RWPE2 (cell line): Measurements from ENCODE around the gene LRFN2.

Experiments
- ATAC-seq: fragments of 200-7000 bp; cut with Tn5 transposase; 3 replicates; pipeline ENCODE4 v1.9.1; 2021; ENCODE audit warnings: low read depth
- DNase-seq: peaks from one replicate; pipeline ENCODE4 v3.0.0-alpha.2; 2020; ENCODE audit warnings: low spot score
- H3K27ac ChIP-seq: fragments of 450-650 bp; 2 replicates; pipeline ENCODE4 v1.5.1; 2017; ENCODE audit warnings: mild to moderate bottlenecking; ENCODE audit not compliant: poor library complexity, severe bottlenecking
- H3K27me3 ChIP-seq: fragments of 250-450 bp; sonication (Bioruptor Pico); 2 replicates; pipeline ENCODE4 v1.5.1; 2021; ENCODE audit warnings: mild to moderate bottlenecking, moderate library complexity; ENCODE audit not compliant: insufficient read depth, poor library complexity, severe bottlenecking
- H3K36me3 ChIP-seq: fragments of 250-450 bp; sonication (Bioruptor Pico); 2 replicates; pipeline ENCODE4 v1.5.1; 2020; ENCODE audit warnings: low read depth, mild to moderate bottlenecking, moderate library complexity
- H3K4me1 ChIP-seq: fragments of 250-450 bp; sonication (Bioruptor Pico); 2 replicates; pipeline ENCODE4 v1.5.1; 2021; ENCODE audit warnings: mild to moderate bottlenecking, moderate library complexity; ENCODE audit not compliant: insufficient read depth, poor library complexity, severe bottlenecking
- H3K4me3 ChIP-seq: fragments of 250-450 bp; sonication (Bioruptor Pico); 2 replicates; pipeline ENCODE4 v1.5.1; 2021; ENCODE audit warnings: mild to moderate bottlenecking, moderate library complexity; ENCODE audit not compliant: severe bottlenecking
- H3K9me3 ChIP-seq: fragments of 250-450 bp; sonication (Bioruptor Pico); 2 replicates; pipeline ENCODE4 v1.5.1; 2021; ENCODE audit warnings: mild to moderate bottlenecking, moderate library complexity; ENCODE audit not compliant: severe bottlenecking
- CTCF ChIP-seq: fragments of 450-650 bp; IDR thresholded peaks from one replicate; pipeline ENCODE4 v1.5.1; 2017; ENCODE audit warnings: mild to moderate bottlenecking, moderate library complexity; ENCODE audit not compliant: poor library complexity, severe bottlenecking

Gene LRFN2

GRCh38 chr6:40597301-40597700 lies 10.1 kb upstream of the LRFN2 start:
- DNase-seq (no peak), ATAC-seq (no peak)
- H3K27me3 ChIP-seq = peaks cover 15% of the 10 kb centered on the region
- no peak overlapping the region for H3K27ac ChIP-seq
- TF ChIP-seq CTCF = no peak
- H3K4me3 ChIP-seq = no peak overlapping the region
- no peaks in the 10 kb centered on the region for H3K36me3 ChIP-seq
- no peaks in the 10 kb centered on the region for H3K4me1 ChIP-seq
- H3K9me3 ChIP-seq = no peaks in the 10 kb centered on the region

GRCh38 chr6:40588480-40588879 lies 1.3 kb upstream of the LRFN2 start:
- no peaks in the 10 kb centered on the region for H3K36me3 ChIP-seq
- no peaks in the 10 kb centered on the region for H3K9me3 ChIP-seq
- no peak overlapping the region for H3K27ac ChIP-seq
- no peak for TF ChIP-seq CTCF
- ATAC-seq (no peak), DNase-seq (no peak)
- H3K27me3 ChIP-seq = peaks cover 56% of the 10 kb centered on the region
- no peak overlapping the region for H3K4me3 ChIP-seq
- no peaks in the 10 kb centered on the region for H3K4me1 ChIP-seq

DNA sequence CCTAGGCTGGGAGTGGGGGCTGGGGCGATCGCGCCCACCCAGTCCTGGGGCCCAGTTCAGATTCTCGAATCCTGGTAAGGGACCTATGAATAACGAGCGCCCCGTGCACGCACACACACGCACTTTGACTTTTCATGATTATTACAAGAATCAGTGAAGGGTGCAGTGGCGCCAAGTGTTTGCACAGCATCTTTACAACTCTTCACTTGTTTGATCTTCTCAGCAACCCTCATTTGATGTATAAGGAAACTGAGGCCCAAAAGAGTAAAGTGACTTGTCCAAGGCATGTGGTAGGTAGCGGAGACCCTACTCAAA lies 863 bp upstream of the LRFN2 start:
- Histone ChIP-seq H3K27me3 (peaks cover 52% of the 10 kb centered on the region), H3K4me1 (no peaks in the 10 kb centered on the region), H3K36me3 (no peaks in the 10 kb centered on the region), H3K27ac (no peak overlapping the region), H3K9me3 (no peaks in the 10 kb centered on the region), H3K4me3 (no peak overlapping the region)
- DNase-seq (no peak), ATAC-seq (no peak)
- peak; percentile 59 for TF ChIP-seq CTCF

DNA sequence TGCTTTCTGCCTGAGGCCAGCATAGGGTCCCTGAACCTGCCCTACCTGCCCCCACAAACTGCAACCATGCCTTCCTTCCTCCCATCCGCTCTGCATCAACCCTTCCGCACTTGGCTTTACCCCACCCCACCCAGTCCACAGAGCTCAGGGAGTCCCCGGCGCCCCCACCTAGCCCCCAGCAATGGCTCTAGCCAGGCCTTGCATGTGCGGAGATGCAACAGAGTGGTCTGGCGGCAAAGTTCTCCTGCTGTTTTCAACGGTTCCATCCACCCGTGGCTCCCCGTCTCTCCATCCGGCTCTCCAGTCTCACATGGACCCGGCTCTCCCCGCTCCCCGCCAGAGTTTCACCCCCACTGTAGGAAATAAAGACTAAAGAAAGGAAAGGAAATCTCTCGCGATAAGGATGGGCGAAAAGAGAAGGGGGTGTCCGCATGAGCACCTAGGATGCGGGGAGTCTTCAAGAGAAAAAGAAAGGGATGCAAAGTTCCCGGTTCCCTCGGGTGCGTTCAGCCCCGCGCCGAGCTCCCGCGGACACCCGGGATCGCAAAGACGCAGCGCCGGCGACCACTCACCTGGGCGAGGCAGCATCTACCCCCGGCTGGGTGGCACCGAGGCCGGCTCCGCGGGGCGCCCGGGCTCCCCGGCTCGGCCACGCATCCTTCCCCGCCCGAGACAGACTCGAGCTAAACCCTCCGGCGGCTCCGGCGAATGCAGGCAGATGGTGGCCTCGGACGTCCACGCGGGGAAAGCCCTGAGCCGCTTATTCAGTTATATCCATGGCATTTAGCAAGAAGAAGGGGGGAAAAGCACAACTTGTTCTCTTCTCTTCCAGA lies 579 bp downstream of the LRFN2 start:
- ATAC-seq (no peak; the same call in 2 of the 3 replicates), DNase-seq (no peak)
- no peaks in the 10 kb centered on the region for H3K9me3 ChIP-seq
- H3K27ac ChIP-seq = no peak overlapping the region
- H3K4me1 ChIP-seq = no peaks in the 10 kb centered on the region
- H3K27me3 ChIP-seq = peaks cover 48% of the 10 kb centered on the region
- H3K4me3 ChIP-seq = no peak overlapping the region
- TF ChIP-seq CTCF = no peak
- H3K36me3 ChIP-seq = no peaks in the 10 kb centered on the region

- DNase-seq (no peak), ATAC-seq (no peak)
- no peaks in the 10 kb centered on the region for H3K4me1 ChIP-seq
- TF ChIP-seq CTCF = no peak
- no peaks in the 10 kb centered on the region for H3K36me3 ChIP-seq
- peaks cover 48% of the 10 kb centered on the region for H3K27me3 ChIP-seq
- no peak overlapping the region for H3K27ac ChIP-seq
- no peak overlapping the region for H3K4me3 ChIP-seq
- no peaks in the 10 kb centered on the region for H3K9me3 ChIP-seq
These were observed 1.4 kb downstream of the LRFN2 start for GRCh38 chr6:40585651-40586269.
